Posterior cingulate gyrus (tissue), 11 donors: Measurements from ENCODE around the gene SPECC1L.

ENCODE experiments used
- DNase-seq, 10 donors: peaks; one replicate each; pipeline versions ENCODE4 v3.0.0 to v3.0.0-alpha.2; 2020 to 2021; ENCODE audit warnings: mixed read lengths in 3 of 10
- intact Hi-C: fragments of 100-400 bp; cut with DNase I; formaldehyde crosslinking; loops from one replicate; pipeline ENCODE4 v1.15.1; 2023

Gene SPECC1L

DNA sequence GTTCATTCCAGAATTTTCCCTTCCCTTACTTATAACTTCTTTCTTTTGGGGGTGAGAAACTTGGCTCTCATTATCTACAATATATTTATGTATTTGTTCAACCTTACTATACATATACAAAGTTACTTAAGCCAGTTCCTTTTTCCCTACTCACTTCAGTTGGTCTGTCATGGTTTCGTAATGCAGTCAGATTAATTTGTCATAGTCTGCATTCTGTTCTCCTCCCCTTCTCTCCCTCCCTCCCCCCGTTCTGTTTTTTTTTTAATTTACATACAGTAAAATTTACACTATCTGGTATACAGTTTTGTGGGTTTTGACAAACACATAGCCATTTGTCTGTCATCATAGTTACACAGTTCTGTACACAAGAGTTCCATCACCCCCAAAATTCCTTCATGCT, 84.9 kb downstream of the SPECC1L start:
- intact Hi-C loops, result no loop called here
- DNase-seq, result no peak

DNA sequence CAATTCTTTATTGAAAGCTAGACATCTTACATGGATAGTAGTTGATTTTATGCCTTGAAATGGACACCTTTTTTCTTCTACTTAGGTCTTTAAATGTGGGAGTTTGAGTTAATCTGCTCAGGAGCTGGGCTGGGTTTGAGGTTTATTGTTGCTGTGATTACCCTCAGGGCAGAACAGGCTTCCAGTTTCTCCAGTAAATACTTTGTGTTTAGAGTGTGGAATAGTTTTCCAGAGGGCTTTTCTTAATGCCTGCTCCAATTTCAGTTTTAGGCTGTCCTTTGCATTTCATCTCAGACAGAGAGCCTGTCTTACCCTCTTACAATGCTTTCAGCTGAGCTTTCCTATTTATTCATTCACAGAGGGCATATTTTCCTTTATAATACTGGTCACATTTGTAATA, 86.9 kb downstream of the SPECC1L start:
- no peak for DNase-seq

DNA sequence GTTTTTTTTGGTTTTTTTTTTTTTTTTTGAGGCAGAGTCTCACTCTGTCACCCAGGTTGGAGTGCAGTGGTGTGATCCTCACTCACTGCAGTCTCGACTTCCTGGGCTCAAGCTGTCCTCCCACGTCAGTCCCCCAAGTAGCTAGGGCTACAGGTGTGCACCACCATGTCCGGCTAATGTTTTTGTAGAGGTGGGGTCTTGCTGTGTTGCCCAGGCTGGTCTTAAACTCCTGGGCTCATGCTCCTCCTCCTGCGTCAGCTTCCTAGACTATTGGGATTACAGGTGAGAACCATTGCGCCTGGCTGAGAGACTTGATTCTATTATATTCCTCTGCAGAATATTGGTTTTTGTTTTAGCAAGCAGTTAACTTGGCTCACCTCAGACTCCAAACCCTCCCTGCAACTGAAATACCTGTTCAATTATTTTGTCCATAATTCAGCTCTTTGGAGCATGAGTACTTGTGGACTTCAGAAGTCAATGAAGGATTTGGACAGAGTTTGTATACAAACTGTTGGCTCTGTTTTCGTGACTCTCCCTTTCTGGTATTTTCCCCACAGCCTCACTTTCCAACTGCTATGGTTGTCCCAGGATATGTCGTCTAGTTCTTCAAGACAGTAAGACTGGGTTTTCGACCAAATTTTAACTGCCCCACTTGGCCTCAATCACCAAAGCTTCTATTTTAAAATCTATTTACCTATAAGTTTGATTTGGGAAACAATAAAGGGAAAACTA, 87.6 kb downstream of the SPECC1L start:
- DNase-seq, result no peak
- intact Hi-C loops, result no loop called here

More for the DNA sequence above, 86.9 kb downstream of the SPECC1L start:
- intact Hi-C loops, result no loop called here

GRCh38 chr22:24359452-24360120, 89.0 kb downstream of the SPECC1L start:
- intact Hi-C loops, result no loop called here
- no peak for DNase-seq

DNA sequence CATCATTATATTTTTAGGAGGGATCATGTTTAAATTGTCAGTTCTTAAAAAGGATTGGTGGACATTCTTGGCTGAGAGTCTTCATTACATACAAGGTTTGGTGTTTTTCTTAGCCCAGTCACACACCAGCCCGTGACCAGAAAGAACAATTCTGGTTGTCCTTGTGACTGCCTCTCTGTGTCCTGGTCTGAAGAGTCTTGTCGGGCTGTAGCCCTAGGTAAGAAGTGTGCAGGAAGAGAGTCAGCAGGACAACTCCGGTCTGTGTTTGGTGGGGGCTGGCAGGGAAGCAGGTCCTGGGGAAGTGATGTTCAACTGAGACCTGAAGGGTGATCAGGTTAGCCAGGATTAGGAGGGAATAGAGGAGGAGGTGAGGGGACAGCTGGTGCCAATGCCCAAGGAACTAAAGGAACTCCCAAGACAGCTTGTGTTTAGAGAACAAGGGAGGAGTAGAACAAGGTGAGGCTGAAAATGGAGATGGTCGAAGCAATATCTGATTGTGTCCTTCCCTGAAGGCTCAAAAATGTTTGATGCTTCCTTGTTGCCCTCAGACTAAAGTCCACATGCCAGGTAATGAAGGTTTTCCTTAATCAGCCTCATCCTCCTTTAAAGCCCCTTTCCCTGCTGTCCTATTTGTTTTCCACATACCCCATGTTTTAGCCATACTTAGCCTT, 91.5 kb downstream of the SPECC1L start:
- DNase-seq, result no peak
- intact Hi-C loops, result no loop called here

- intact Hi-C loops, result no loop called here
- DNase-seq, result no peak
Measured at GRCh38 chr22:24363243-24363642, 92.6 kb downstream of the SPECC1L start.

- DNase-seq, result peak in 1 of 10 donors; percentile 54
- intact Hi-C loops, result no loop called here
Measured at GRCh38 chr22:24366701-24367100, 96.1 kb downstream of the SPECC1L start.

DNA sequence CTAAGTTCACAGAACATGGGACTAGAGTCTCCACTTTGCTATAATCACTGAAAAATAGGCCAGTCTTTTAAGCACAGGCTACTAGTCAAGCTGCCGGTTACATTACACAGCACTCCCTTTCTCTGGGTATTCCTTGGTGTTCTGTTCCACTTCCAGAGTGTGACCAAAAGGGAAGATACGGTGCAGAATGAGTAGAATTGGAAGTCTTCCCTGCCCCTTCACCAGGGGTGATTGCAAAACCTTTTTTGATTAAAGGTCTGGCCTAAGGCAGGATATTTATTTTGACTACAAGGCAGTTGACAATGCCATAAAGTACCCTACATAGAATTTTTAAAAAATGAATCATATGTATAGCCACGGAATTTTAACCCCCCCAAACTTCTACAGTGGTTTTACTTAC, 97.2 kb downstream of the SPECC1L start:
- no peak for DNase-seq
- intact Hi-C loops, result no loop called here

- no peak for DNase-seq
- intact Hi-C loops, result no loop called here
Measured at GRCh38 chr22:24370401-24370800, 99.8 kb downstream of the SPECC1L start.

GRCh38 chr22:24376002-24376401, 105.4 kb downstream of the SPECC1L start:
- intact Hi-C loops, result no loop called here
- DNase-seq, result no peak

GRCh38 chr22:24376586-24376985, 106.0 kb downstream of the SPECC1L start:
- intact Hi-C loops, result no loop called here
- no peak for DNase-seq

DNA sequence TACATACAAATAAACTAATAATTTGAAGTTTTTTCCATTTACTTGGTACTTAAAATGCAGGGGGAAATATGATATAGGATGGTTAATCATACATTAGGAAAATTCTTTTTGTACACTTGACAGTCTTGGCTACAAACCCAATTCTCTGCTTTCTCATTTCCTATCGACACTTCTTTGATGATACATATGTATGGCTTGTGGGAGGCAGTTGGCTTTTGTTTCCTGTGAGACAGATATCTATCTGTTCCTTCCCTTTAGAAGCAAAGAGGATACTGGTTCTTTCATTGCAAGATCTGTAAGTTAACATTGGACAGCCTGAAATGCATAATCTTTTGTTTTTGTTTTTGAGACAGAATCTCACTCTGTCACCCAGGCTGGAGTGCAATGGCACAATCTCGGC, 108.9 kb downstream of the SPECC1L start:
- no peak for DNase-seq
- intact Hi-C loops, result no loop called here

DNA sequence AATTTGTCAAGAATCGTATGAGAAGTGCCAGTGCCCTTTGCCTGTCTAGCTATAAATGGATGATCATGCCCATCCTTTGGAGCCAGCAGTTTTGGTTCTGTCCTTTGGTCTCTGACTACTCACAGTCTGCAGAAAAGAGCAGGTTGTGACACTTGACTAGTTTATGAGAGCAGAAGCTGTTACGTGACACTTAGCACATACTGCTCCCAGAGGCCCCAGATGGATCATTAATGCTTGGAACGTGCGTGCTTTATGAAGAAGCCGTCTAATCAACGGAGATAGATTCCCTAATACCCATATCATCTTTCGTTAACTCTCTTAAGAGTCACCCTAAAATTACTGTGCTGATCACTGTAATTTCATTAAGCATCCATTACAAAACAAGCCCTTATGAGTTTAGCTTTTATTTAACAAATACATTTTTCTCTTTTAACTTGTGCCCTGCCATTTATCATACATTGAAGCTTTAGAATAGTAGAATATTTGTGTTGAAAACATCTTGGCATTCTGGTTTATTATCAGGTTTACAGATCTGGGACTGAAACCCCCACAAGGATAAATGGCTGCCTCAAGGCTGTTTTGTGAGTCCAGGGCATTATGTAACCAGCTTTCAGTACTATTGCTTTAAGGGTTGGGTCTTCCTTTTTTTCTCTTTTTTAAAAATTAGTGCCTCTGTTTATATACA, 109.7 kb downstream of the SPECC1L start:
- intact Hi-C loops, result no loop called here

GRCh38 chr22:24380905-24381230, 110.2 kb downstream of the SPECC1L start:
- intact Hi-C loops, result no loop called here
- DNase-seq, result no peak

More for the DNA sequence above, 109.7 kb downstream of the SPECC1L start:
- DNase-seq, result no peak

DNA sequence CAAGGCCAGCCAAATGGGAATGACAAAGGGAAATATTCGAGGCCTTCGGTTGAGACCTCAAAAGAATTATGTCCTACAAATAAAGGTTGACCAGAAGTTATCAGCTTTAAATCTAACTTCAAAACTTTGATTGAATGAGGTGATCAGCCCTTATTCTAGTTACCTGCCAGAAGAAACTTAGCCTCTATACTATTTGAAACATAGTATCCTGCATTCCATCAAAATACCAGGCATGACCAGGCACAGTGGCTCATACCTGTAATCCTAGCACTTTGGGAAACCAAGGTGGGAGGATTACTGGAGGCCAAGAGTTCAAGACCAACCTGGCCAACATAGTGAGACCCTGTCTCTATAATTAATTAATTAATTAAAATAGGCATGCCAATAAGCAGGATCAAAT, 112.4 kb downstream of the SPECC1L start:
- DNase-seq, result no peak
- intact Hi-C loops, result no loop called here

DNA sequence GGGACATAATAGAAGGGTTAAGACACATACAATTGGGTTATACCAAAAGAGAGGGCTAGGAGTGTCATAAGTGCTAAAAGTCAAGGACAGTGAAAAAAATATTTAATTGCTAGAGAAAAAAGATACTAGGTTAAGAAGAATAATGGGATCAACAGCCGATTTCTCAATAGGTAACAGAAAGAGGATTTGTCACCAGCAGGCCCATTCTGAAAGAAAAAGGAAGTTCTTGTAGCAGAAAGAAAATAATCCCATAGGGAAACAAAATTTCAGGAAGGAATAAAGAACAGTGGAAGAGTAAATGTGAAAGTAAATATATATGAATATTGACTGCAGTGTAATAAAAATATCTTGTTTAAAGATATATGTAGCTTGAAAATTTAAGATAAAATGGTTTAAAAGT, 113.5 kb downstream of the SPECC1L start:
- no peak for DNase-seq
- intact Hi-C loops, result no loop called here

GRCh38 chr22:24386937-24387471, 116.4 kb downstream of the SPECC1L start:
- no peak for DNase-seq
- intact Hi-C loops, result no loop called here

DNA sequence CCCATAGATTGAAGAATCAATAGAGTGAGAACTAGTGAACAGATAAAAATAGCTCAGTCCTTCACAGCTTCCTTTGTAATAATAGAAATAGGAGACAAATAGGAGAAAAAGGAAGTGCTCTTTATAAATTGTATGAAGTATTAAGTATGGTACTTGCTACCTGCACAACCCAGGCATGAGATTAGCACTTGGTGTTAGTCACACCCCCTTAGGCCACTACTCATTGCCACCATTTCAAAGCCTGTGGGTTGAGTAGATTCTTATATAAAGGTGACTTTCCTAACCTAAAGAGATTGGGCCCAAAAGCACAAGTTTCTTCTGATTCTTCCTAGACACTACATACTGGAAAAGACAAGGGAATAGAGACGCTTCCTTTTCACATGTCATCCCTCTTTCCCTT, 119.0 kb downstream of the SPECC1L start:
- no peak for DNase-seq
- intact Hi-C loops, result no loop called here

DNA sequence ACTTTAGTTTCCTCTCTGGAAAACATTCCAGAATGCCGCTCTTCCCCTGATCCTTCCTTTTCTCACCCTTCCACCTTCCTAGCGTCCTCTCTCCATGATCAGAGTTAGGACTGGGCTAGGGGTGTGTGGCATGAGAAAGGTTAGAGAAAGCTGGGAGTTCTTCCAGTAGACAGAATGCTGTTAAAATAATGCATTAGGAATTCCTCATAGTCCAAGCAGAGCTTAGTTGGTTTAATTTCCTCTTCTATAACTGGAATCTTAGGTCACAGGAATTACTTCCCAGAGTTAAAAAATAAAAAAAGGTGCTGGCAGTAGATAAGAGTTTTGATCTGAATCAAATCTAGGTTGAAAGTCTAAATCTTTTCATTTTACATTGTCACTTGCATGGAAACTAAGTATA, 119.5 kb downstream of the SPECC1L start:
- intact Hi-C loops, result no loop called here
- DNase-seq, result no peak

GRCh38 chr22:24390576-24390975, 119.9 kb downstream of the SPECC1L start:
- intact Hi-C loops, result no loop called here
- DNase-seq, result peak in 1 of 10 donors; percentile 30

- intact Hi-C loops, result no loop called here
Measured at GRCh38 chr22:24391836-24392217, 121.2 kb downstream of the SPECC1L start.

More at GRCh38 chr22:24391836-24392217, 121.2 kb downstream of the SPECC1L start:
- peak in 1 of 10 donors; percentile 48 for DNase-seq
